ENCODE data around the gene NUDT17. TPM values are rescaled to one million over a fixed set of nuclear protein-coding genes. Genes with fewer than 3 reads are reported as not detected.
A peak's percentile ranks its signal among the peaks of the same experiment; 100 is the strongest.

NUDT17 gene
- total and polyA plus RNA-seq, 9 of the 15 experiments (the other 6 are each of a cell fraction or from before 2014, with no cell fraction given) = 2.1 to 10.0 (median 6.1) TPM

- no peak for TF ChIP-seq RBM39 (optimal IDR thresholded peaks at IDR 0.05; ENCODE audit: low read depth, low read length)
- TF ChIP-seq ZNF174 (CRISPR knock-in tag; IDR thresholded peaks at IDR 0.05) = no peak
- no peak for TF ChIP-seq TGIF2 (CRISPR knock-in tag; IDR thresholded peaks at IDR 0.05)
- TF ChIP-seq BRCA1 (IDR thresholded peaks at IDR 0.05) = no peak
- no peak for TF ChIP-seq BRCA1 (CRISPR knock-in tag; IDR thresholded peaks at IDR 0.05)
- TF ChIP-seq SP2 (IDR thresholded peaks at IDR 0.05; ENCODE audit: extremely low read depth, low read depth, low read length, poor library complexity, severe bottlenecking) = no peak
- no peak for TF ChIP-seq SAFB2 (IDR thresholded peaks at IDR 0.05; ENCODE audit: borderline replicate concordance, low read depth, low read length, severe bottlenecking)
- peak; percentile 31 for TF ChIP-seq CHD1 (IDR thresholded peaks at IDR 0.05; ENCODE audit: low read length)
- no peak for TF ChIP-seq ZNF175 (CRISPR knock-in tag; IDR thresholded peaks at IDR 0.05; ENCODE audit: low read depth)
- TF ChIP-seq SNRNP70 (optimal IDR thresholded peaks at IDR 0.05; ENCODE audit: low read depth, low read length) = no peak
- no peak for TF ChIP-seq TAF7 (tag; IDR thresholded peaks at IDR 0.05)
- TF ChIP-seq ZNF668 (CRISPR knock-in tag; IDR thresholded peaks at IDR 0.05) = no peak
- TF ChIP-seq XRCC5 (IDR thresholded peaks at IDR 0.05; ENCODE audit: low read depth, low read length) = peak; percentile 61
- TF ChIP-seq ZNF146 (CRISPR knock-in tag; IDR thresholded peaks at IDR 0.05; ENCODE audit: unreplicated experiment) = no peak
- TF ChIP-seq CHD4 (IDR thresholded peaks at IDR 0.05; ENCODE audit: insufficient read depth, insufficient replicate concordance, low read depth, low read length, poor library complexity, severe bottlenecking) = no peak
- peak; percentile 43 for TF ChIP-seq TEAD4 (IDR thresholded peaks at IDR 0.05; ENCODE audit: low read length)
- no peak for TF ChIP-seq TEAD4 (CRISPR knock-in tag; IDR thresholded peaks at IDR 0.05; ENCODE audit: borderline replicate concordance)
- no peak for TF ChIP-seq SRSF3 (IDR thresholded peaks at IDR 0.05; ENCODE audit: insufficient read depth, low read length)
- 0 out of 2 replicates have a peak, but pooled peaks have one; percentile 28 for TF ChIP-seq KLF16 (IDR thresholded peaks at IDR 0.05)
- no peak for TF ChIP-seq ZFP30 (CRISPR knock-in tag; IDR thresholded peaks at IDR 0.05; ENCODE audit: borderline replicate concordance)
- no peak for TF ChIP-seq U2AF1 (optimal IDR thresholded peaks at IDR 0.05; ENCODE audit: low read depth, low read length)
- TF ChIP-seq IRF2 (CRISPR knock-in tag; IDR thresholded peaks at IDR 0.05) = no peak
- TF ChIP-seq PBX2 (CRISPR knock-in tag; IDR thresholded peaks at IDR 0.05; ENCODE audit: low read depth) = no peak
- no peak for TF ChIP-seq PBX2 (tag; conservative IDR thresholded peaks at IDR 0.05; ENCODE audit: low read depth)
- peak; percentile 54; the same call in 1 of the 2 replicates for TF ChIP-seq OTX1 (CRISPR knock-in tag; IDR thresholded peaks at IDR 0.05)
- TF ChIP-seq CBX1 (IDR thresholded peaks at IDR 0.05; ENCODE audit: low read depth) = no peak
- no peak for TF ChIP-seq CBX8 (IDR thresholded peaks at IDR 0.05; ENCODE audit: borderline replicate concordance, extremely low read depth, low read depth, low read length, poor library complexity, severe bottlenecking)
- no peak for TF ChIP-seq XRCC4 (IDR thresholded peaks at IDR 0.05; ENCODE audit: extremely low read depth, insufficient read depth, insufficient read length)
- no peak for TF ChIP-seq BHLHE40 (IDR thresholded peaks at IDR 0.05; ENCODE audit: low read length)
These were observed at the start of gene NUDT17 (continued) for GRCh38 chr1:145845514-145846161.
